Body of pancreas (tissue), 4 donors: Measurements from ENCODE around the gene LOXHD1.

Experiments used
- CTCF ChIP-seq, 7 experiments: fragments of 450-650 bp in 4 of 7; fragments of 200-600 bp in 3 of 7; sonication (generic) in 3 of 7; IDR thresholded peaks; one replicate each; pipeline ENCODE4 v1.5.1; 2016 to 2019; ENCODE audit warnings: antibody characterized with exemption in 7 of 7
- POLR2A ChIP-seq, 3 donors: fragments of 450-650 bp; IDR thresholded peaks; one replicate each; pipeline ENCODE4 v1.6.1; 2016; ENCODE audit warnings: antibody characterized with exemption in 3 of 3, mild to moderate bottlenecking in 2 of 3

GRCh38 chr18:46556590-46557206, 100.3 kb downstream of the LOXHD1 start:
- TF ChIP-seq CTCF (IDR thresholded peaks at IDR 0.05) (no peak), POLR2A (IDR thresholded peaks at IDR 0.05) (no peak)
